ENCODE results near the gene SLC24A2. TPM values are rescaled to one million over a fixed set of nuclear protein-coding genes. Genes with fewer than 3 reads are reported as not detected.

The SLC24A2 gene
- total and polyA plus RNA-seq, 2 of the 8 experiments (the other 6 are each of a cell fraction or from before 2014, with no cell fraction given), result 2.8 to 6.5 TPM

DNA sequence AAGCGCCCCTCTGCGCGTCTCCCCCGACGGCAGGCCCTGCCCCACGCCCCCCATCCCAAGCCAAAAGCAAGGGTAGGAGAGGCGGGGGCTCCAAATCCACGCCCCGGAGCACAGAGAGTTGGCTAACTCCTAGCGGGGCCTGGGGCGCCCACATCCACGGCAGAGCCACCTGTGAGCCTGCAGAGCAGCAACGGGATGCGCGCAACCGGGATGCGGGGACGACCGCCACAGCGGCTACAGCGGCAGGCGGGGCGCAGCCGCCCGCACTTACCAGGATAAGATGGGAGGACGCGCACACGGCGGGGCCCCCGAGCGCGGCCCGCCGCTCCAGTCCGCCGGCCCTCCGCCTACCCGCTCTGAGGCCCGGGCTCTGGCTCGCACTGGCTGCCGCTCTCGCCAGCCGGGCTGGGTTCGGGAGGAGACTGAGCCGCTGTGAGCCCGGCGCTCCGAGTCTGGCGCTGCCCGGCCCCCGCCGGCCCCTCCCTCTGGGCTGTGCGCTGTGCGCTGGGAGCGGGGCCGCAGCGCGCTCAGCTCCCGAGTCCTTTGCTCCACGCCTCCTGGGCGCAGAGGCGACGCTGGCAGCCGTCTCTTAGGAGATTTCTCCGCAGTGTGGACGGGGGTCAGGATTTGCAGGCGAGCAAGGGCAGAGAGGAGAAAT, at the start of gene SLC24A2 (continued):
- TF ChIP-seq, protein P1, sequence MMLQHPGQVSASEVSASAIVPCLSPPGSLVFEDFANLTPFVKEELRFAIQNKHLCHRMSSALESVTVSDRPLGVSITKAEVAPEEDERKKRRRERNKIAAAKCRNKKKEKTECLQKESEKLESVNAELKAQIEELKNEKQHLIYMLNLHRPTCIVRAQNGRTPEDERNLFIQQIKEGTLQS (IDR thresholded peaks at IDR 0.05; ENCODE audit: insufficient read depth, low read depth, low read length), result no peak
- TF ChIP-seq CREB1 (IDR thresholded peaks at IDR 0.05) (no peak), E2F6 (IDR thresholded peaks at IDR 0.05) (no peak), USF2 (IDR thresholded peaks at IDR 0.05; ENCODE audit: low read length) (no peak; the same call in 1 of the 2 replicates), CTBP2 (IDR thresholded peaks at IDR 0.05; ENCODE audit: borderline replicate concordance, insufficient read depth, insufficient read length, low read length) (no peak), SIX5 (IDR thresholded peaks at IDR 0.05; ENCODE audit: low read depth, low read length) (no peak), POLR2A (IDR thresholded peaks at IDR 0.05; ENCODE audit: control extremely low read depth in 1 of 2, low read depth in 2 of 2, low read length in 2 of 2) (no peak), MAFK (IDR thresholded peaks at IDR 0.05; ENCODE audit: low read depth, low read length) (no peak), CEBPB (IDR thresholded peaks at IDR 0.05; ENCODE audit: low read depth, low read length) (no peak), CTCF (IDR thresholded peaks at IDR 0.05; ENCODE audit: control extremely low read depth in 1 of 3, insufficient read depth in 1 of 3, low read depth in 1 of 3, low read length in 3 of 3) (no peak), CHD2 (IDR thresholded peaks at IDR 0.05; ENCODE audit: low read length) (no peak), TAF7 (optimal IDR thresholded peaks at IDR 0.05; ENCODE audit: borderline replicate concordance, low read depth, low read length) (no peak), ATF2 (IDR thresholded peaks at IDR 0.05; ENCODE audit: low read length) (no peak), YY1 (IDR thresholded peaks at IDR 0.05; ENCODE audit: low read depth, low read length) (no peak), JUND (IDR thresholded peaks at IDR 0.05; ENCODE audit: low read length) (no peak), NRF1 (IDR thresholded peaks at IDR 0.05; ENCODE audit: low read depth, low read length) (no peak)
